ENCODE measurements around the gene RBM4. TPM values are rescaled to one million over a fixed set of nuclear protein-coding genes. Genes with fewer than 3 reads are reported as not detected.

RBM4 gene
- total RNA-seq, 3 donors from 2014 or later (not counting 1 experiment from before 2014, with no cell fraction given) = 219 to 241 (median 224) TPM

DNA sequence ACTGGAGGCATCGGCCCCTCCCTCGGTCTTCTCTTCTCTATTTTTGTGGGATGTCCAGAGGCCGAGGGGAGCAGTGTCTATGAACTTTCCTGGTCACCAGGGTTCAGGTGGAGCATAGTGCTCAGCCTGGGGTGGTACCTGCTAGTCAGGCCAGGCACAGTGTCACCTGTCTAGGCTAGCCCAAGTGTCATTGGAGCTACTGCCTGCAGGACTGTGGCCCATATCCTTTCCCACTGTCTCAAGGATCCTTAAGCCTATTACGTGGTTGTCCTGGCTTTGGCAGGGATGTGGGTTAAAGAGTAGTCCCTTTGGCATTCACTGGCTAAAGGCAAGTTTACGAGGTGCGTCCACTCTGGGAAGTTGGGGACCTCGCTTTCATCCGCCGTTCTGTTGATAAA, 12.8 kb upstream of the RBM4 start:
- Mint-ChIP-seq H3K4me1 (peaks cover 55 to 71% of the 10 kb centered on the region in 2 donors), H3K9me3 (no peaks in the 10 kb centered on the region), H3K36me3 (no peaks in the 10 kb centered on the region), H3K27ac (no peak overlapping the region), H3K4me3 (no peak overlapping the region), H3K27me3 (ENCODE audit: low read depth in 2 of 2) (no peaks in the 10 kb centered on the region)
- H3K4me3 ChIP-seq (ENCODE audit: low read length) = no peak overlapping the region
- no peak overlapping the region for H3K27ac ChIP-seq (ENCODE audit: low read length)
- DNase-seq (no peak), ATAC-seq (no peak)
- TF ChIP-seq, protein P1, sequence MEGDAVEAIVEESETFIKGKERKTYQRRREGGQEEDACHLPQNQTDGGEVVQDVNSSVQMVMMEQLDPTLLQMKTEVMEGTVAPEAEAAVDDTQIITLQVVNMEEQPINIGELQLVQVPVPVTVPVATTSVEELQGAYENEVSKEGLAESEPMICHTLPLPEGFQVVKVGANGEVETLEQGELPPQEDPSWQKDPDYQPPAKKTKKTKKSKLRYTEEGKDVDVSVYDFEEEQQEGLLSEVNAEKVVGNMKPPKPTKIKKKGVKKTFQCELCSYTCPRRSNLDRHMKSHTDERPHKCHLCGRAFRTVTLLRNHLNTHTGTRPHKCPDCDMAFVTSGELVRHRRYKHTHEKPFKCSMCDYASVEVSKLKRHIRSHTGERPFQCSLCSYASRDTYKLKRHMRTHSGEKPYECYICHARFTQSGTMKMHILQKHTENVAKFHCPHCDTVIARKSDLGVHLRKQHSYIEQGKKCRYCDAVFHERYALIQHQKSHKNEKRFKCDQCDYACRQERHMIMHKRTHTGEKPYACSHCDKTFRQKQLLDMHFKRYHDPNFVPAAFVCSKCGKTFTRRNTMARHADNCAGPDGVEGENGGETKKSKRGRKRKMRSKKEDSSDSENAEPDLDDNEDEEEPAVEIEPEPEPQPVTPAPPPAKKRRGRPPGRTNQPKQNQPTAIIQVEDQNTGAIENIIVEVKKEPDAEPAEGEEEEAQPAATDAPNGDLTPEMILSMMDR (IDR thresholded peaks at IDR 0.05) = no peak
- H3K36me3 ChIP-seq (ENCODE audit: control insufficient read depth, insufficient read depth, low read length) = peaks cover 75% of the 10 kb centered on the region
- H3K4me1 ChIP-seq (ENCODE audit: control insufficient read depth, insufficient read depth, low read length) = peaks cover 50% of the 10 kb centered on the region
- no peaks in the 10 kb centered on the region for H3K9me3 ChIP-seq (ENCODE audit: control insufficient read depth, insufficient read depth, low read length)
- intact Hi-C loops (cut with micrococcal nuclease) = no loop called here
- WGBS (ENCODE audit: insufficient coverage) = 90% methylated on average over 9 of the region's 9 CpGs
- no peaks in the 10 kb centered on the region for H3K27me3 ChIP-seq (ENCODE audit: control insufficient read depth, insufficient read depth, low read length)

DNA sequence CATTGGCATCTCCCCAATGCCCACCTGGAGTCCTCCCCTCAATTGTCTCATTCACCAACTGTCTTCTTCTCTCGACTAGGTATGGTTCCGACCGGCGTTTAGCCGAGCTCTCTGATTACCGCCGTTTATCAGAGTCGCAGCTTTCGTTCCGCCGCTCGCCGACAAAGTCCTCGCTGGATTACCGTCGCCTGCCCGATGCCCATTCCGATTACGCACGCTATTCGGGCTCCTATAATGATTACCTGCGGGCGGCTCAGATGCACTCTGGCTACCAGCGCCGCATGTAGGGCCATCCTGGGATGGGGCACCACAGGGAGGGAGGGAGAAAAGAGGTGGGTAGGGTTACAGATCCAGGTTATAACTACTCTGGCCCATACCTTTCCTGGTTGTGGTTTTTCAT, 12.1 kb upstream of the RBM4 start:
- peaks cover 44% of the 10 kb centered on the region for H3K4me1 ChIP-seq (ENCODE audit: control insufficient read depth, insufficient read depth, low read length)

DNA sequence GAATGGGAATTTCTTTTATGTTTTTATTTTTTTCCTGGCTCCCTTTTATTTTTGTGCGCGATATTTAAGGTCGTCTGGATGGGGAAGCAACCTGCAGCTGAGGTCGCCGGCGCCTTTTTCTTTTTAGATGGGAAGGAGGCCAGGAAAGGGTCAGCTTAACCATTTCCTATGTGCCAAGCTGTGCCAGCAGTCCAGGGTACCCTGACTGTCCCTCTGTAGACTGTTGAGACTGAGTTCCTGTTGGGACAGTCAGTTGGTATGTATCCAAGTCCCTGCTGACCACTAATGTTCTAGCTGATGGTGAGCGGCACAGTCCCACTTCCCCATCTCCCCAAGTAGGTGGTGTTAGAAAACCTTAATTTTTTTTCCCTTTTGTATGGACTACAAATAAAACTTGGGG, 11.6 kb upstream of the RBM4 start:
- no peaks in the 10 kb centered on the region for H3K27me3 Mint-ChIP-seq (ENCODE audit: low read depth in 2 of 2)
- H3K4me3 ChIP-seq (ENCODE audit: low read length) = no peak overlapping the region
- peaks cover 47 to 69% of the 10 kb centered on the region in 2 donors for H3K4me1 Mint-ChIP-seq
- H3K4me1 ChIP-seq (ENCODE audit: control insufficient read depth, insufficient read depth, low read length) = peaks cover 40% of the 10 kb centered on the region
- 96% methylated on average over 6 of the region's 7 CpGs for WGBS (ENCODE audit: insufficient coverage)
- no peaks in the 10 kb centered on the region for H3K9me3 ChIP-seq (ENCODE audit: control insufficient read depth, insufficient read depth, low read length)
- H3K36me3 ChIP-seq (ENCODE audit: control insufficient read depth, insufficient read depth, low read length) = peaks cover 76% of the 10 kb centered on the region
- peak overlapping the region in 1 of 2 donors; percentile 23 for H3K27ac Mint-ChIP-seq
- DNase-seq (no peak), ATAC-seq (no peak)
- H3K36me3 Mint-ChIP-seq = no peaks in the 10 kb centered on the region
- no peak overlapping the region for H3K4me3 Mint-ChIP-seq
- H3K27me3 ChIP-seq (ENCODE audit: control insufficient read depth, insufficient read depth, low read length) = no peaks in the 10 kb centered on the region
- intact Hi-C loops (cut with micrococcal nuclease) = no loop called here
- H3K9me3 Mint-ChIP-seq = no peaks in the 10 kb centered on the region
- TF ChIP-seq, protein P1 (IDR thresholded peaks at IDR 0.05) = no peak
- H3K27ac ChIP-seq (ENCODE audit: low read length) = no peak overlapping the region

More for the DNA sequence above, 12.1 kb upstream of the RBM4 start:
- Mint-ChIP-seq H3K27me3 (ENCODE audit: low read depth in 2 of 2) (no peaks in the 10 kb centered on the region), H3K36me3 (no peaks in the 10 kb centered on the region), H3K4me3 (peak overlapping the region; percentile 17), H3K4me1 (peaks cover 49 to 71% of the 10 kb centered on the region in 2 donors), H3K9me3 (no peaks in the 10 kb centered on the region), H3K27ac (peak overlapping the region in 1 of 2 donors; percentile 23)
- Histone ChIP-seq H3K27ac (ENCODE audit: low read length) (no peak overlapping the region), H3K27me3 (ENCODE audit: control insufficient read depth, insufficient read depth, low read length) (no peaks in the 10 kb centered on the region), H3K9me3 (ENCODE audit: control insufficient read depth, insufficient read depth, low read length) (no peaks in the 10 kb centered on the region), H3K36me3 (ENCODE audit: control insufficient read depth, insufficient read depth, low read length) (peaks cover 75% of the 10 kb centered on the region), H3K4me3 (ENCODE audit: low read length) (no peak overlapping the region)
- TF ChIP-seq, protein P1 (IDR thresholded peaks at IDR 0.05) = no peak
- intact Hi-C loops (cut with micrococcal nuclease) = no loop called here
- no peak for ATAC-seq
- 96% methylated on average over 25 of the region's 25 CpGs for WGBS (ENCODE audit: insufficient coverage)
- DNase-seq = no peak

DNA sequence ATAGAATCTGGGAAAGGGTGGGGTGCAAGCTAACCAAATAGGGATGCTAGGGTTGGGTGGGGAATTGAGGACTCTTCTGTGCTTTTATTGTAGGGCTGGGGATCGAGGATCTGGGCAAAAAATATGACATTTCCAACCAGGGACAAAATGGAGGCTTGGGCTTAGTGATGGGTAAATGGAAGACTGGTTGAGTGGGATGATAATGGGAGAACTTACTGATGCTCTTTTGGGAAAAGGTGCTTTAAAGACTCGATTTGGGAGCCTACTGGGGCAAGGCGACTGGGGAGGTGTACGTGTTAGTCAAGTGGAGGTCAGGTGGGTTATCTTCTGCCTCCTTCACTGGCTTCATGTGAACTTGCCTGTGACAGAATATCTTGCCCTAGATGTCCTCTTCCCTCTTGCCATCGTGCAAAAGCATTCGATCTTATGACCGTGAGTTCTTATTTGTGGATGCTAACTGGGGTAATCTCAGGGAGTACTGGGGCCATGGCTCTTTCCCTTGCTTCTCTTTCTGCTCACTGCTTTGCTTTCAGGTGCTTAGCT, 10.4 kb upstream of the RBM4 start:
- H3K27ac ChIP-seq (ENCODE audit: low read length) = no peak overlapping the region
- TF ChIP-seq, protein P1 (IDR thresholded peaks at IDR 0.05) = no peak
- H3K4me3 ChIP-seq (ENCODE audit: low read length) = no peak overlapping the region
- no peaks in the 10 kb centered on the region for H3K27me3 ChIP-seq (ENCODE audit: control insufficient read depth, insufficient read depth, low read length)
- peak overlapping the region; percentile 17 to 54 for H3K27ac Mint-ChIP-seq
- intact Hi-C loops (cut with micrococcal nuclease) = no loop called here
- H3K36me3 Mint-ChIP-seq = no peaks in the 10 kb centered on the region
- 94% methylated on average over 7 of the region's 7 CpGs for WGBS (ENCODE audit: insufficient coverage)
- DNase-seq (no peak), ATAC-seq (no peak)
- no peaks in the 10 kb centered on the region for H3K27me3 Mint-ChIP-seq (ENCODE audit: low read depth in 2 of 2)
- H3K9me3 ChIP-seq (ENCODE audit: control insufficient read depth, insufficient read depth, low read length) = no peaks in the 10 kb centered on the region
- H3K4me1 Mint-ChIP-seq = peaks cover 39 to 61% of the 10 kb centered on the region in 2 donors
- H3K4me3 Mint-ChIP-seq = no peak overlapping the region
- peaks cover 28% of the 10 kb centered on the region for H3K4me1 ChIP-seq (ENCODE audit: control insufficient read depth, insufficient read depth, low read length)
- no peaks in the 10 kb centered on the region for H3K9me3 Mint-ChIP-seq
- H3K36me3 ChIP-seq (ENCODE audit: control insufficient read depth, insufficient read depth, low read length) = peaks cover 74% of the 10 kb centered on the region
